GM03348 (cell line): ENCODE results near the gene ZNF660.

Experiments
- DNase-seq: peaks from one replicate; pipeline ENCODE4 v3.0.0; 2012; ENCODE audit warnings: low spot score

ZNF660 gene

DNA sequence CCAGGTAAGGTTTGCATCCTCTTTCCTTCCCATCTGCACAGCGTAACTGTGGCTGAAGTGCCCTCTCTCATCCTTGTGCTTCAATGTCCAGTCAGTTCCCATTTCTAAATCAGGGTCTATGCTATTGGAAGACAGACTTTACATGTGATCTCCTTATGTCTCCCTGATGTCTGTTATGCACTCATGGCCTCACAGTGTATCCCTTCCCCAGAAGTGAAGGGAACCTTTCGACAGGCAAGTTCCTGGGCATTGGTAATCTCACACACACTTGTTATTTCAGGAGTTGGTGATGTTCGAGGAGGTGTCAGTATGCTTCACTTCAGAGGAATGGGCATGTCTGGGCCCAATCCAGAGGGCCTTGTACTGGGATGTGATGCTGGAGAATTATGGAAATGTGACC lies 47.4 kb downstream of the ZNF660 start:
- DNase-seq = no peak

DNA sequence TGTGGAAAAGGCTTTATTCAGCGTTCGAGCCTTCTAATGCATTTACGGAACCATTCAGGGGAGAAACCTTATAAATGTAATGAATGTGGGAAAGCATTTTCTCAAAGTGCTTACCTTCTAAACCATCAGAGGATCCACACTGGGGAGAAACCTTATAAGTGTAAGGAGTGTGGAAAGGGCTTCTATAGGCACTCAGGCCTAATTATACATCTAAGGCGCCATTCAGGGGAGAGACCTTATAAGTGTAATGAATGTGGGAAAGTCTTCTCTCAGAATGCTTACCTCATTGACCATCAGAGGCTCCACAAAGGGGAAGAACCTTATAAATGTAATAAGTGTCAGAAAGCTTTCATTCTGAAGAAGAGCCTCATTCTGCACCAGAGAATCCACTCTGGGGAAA lies 57.6 kb downstream of the ZNF660 start:
- DNase-seq = no peak

- no peak for DNase-seq
Observed at GRCh38 chr3:44643024-44643423, 58.3 kb downstream of the ZNF660 start.

- DNase-seq = no peak
Observed at GRCh38 chr3:44647771-44648170, 63.0 kb downstream of the ZNF660 start.

GRCh38 chr3:44648564-44649229 lies 63.9 kb downstream of the ZNF660 start, which contains the start of gene ZNF35:
Gene ZNF35 (plus strand): TSS chr3:44648732. CDS start chr3:44651068, 2,336 bp downstream.
- peak; percentile 95 for DNase-seq
